OCI-LY7 (cell line): ENCODE results near the gene OPCML. TPM values are rescaled to one million over a fixed set of nuclear protein-coding genes. Genes with fewer than 3 reads are reported as not detected.

Source experiments
- BruUV-seq: library from RNA; stranded (reverse); fragments of 400-500 nt; replicated peaks from 2 replicates; lab custom pipeline; 2021; lab: Mats Ljungman, UMichigan
- CTCF ChIA-PET: fragments of 300-600 bp; sonication (Branson Sonifier 250); formaldehyde crosslinking; loops from one replicate; lab custom pipeline; 2022; ENCODE audit warnings: antibody characterized with exemption; ENCODE audit not compliant: unreplicated experiment; lab: Charles Lee
- POLR2A ChIA-PET: fragments of 300-600 bp; sonication (Branson Sonifier 250); formaldehyde crosslinking; loops from one replicate; lab custom pipeline; 2022; ENCODE audit warnings: antibody characterized with exemption; lab: Charles Lee
- DNase-seq: peaks from one replicate; pipeline ENCODE4 v3.0.0-alpha.2; 2015; ENCODE audit warnings: low spot score
- H2AFZ ChIP-seq: fragments of 200-600 bp; sonication (generic), shearing (Covaris generic); 2 replicates; pipeline ENCODE4 v1.6.1; 2014; ENCODE audit warnings: mild to moderate bottlenecking, antibody characterized with exemption, low read length, moderate library complexity
- H3K27ac ChIP-seq: fragments of 200-600 bp; sonication (generic); 2 replicates; pipeline ENCODE4 v1.5.1; 2014; ENCODE audit warnings: mixed run types, low read depth, mild to moderate bottlenecking, moderate library complexity, low read length, inconsistent platforms; ENCODE audit not compliant: poor library complexity, severe bottlenecking
- H3K36me3 ChIP-seq: fragments of 200-600 bp; sonication (generic); 2 replicates; pipeline ENCODE4 v1.6.1; 2014; ENCODE audit warnings: mild to moderate bottlenecking, antibody characterized with exemption, low read length, moderate library complexity, mixed read lengths; ENCODE audit not compliant: insufficient read depth
- H3K4me1 ChIP-seq: fragments of 200-600 bp; sonication (generic); 2 replicates; pipeline ENCODE4 v1.5.1; 2014; ENCODE audit warnings: mild to moderate bottlenecking, low read length; ENCODE audit not compliant: insufficient read depth, poor library complexity, severe bottlenecking
- H3K4me2 ChIP-seq: fragments of 200-600 bp; sonication (generic); 2 replicates; pipeline ENCODE4 v1.6.1; 2014; ENCODE audit warnings: mild to moderate bottlenecking, low read length
- H3K4me3 ChIP-seq: fragments of 200-600 bp; sonication (generic); 2 replicates; pipeline ENCODE4 v1.5.1; 2014; ENCODE audit warnings: mild to moderate bottlenecking, low read depth, low read length; ENCODE audit not compliant: poor library complexity, severe bottlenecking
- H3K79me2 ChIP-seq: fragments of 200-600 bp; sonication (generic); 2 replicates; pipeline ENCODE4 v1.6.1; 2016; ENCODE audit warnings: low read depth, mild to moderate bottlenecking, low read length, moderate library complexity, mixed read lengths; ENCODE audit not compliant: insufficient read depth
- H3K9me2 ChIP-seq: fragments of 200-600 bp; sonication (generic); 2 replicates; pipeline ENCODE4 v1.6.1; 2016; ENCODE audit warnings: mild to moderate bottlenecking, low read length, mixed read lengths; ENCODE audit not compliant: insufficient read depth
- H3K9me3 ChIP-seq: fragments of 200-600 bp; sonication (generic); 2 replicates; pipeline ENCODE4 v1.6.1; 2014; ENCODE audit warnings: mild to moderate bottlenecking, mixed run types, low read length, mixed read lengths
- H4K20me1 ChIP-seq: fragments of 200-600 bp; sonication (generic); 2 replicates; pipeline ENCODE4 v1.6.1; 2014; ENCODE audit warnings: mild to moderate bottlenecking, antibody characterized with exemption, low read length, moderate library complexity, mixed read lengths; ENCODE audit not compliant: insufficient read depth
- CTCF ChIP-seq: fragments of 200-600 bp; sonication (generic); conservative IDR thresholded peaks from 2 replicates; pipeline ENCODE4 v1.5.1; 2014; ENCODE audit warnings: mild to moderate bottlenecking, antibody characterized with exemption, low read length, moderate library complexity, mixed read lengths
- EZH2phosphoT487 ChIP-seq: fragments of 200-600 bp; sonication (generic); IDR thresholded peaks from 2 replicates; pipeline ENCODE4 v1.6.1; 2018; ENCODE audit warnings: low read depth, borderline replicate concordance, mild to moderate bottlenecking, mixed run types, antibody characterized with exemption, low read length, moderate library complexity, mixed read lengths
- intact Hi-C: fragments of 100-400 bp; cut with micrococcal nuclease; formaldehyde crosslinking; loops from one replicate; pipeline ENCODE4 v1.10.0; 2022; ENCODE audit not compliant: unreplicated experiment
- total RNA-seq, 2 experiments: library from RNA; depleted of rRNA in 1 of 2; stranded (reverse); fragments of >200 nt in 1 of 2; shearing (Covaris generic) in 1 of 2; gene quantifications; 2 replicates each; pipeline ENCODE4 v1.2.3, GENCODE V29; 2014 to 2022

The OPCML gene
- total RNA-seq, 2 experiments from 2014 or later, result not detected

- CTCF ChIA-PET, result no interaction called here
- intact Hi-C loops, result no loop called here
- TF ChIP-seq EZH2phosphoT487, result no peak
- TF ChIP-seq CTCF, result no peak
- Histone ChIP-seq H3K4me3 (no peak overlapping the region), H3K4me2 (no peak overlapping the region), H2AFZ (no peak overlapping the region), H3K27ac (no peak overlapping the region), H3K9me3 (no peaks in the 10 kb centered on the region), H3K36me3 (no peaks in the 10 kb centered on the region), H4K20me1 (no peaks in the 10 kb centered on the region), H3K79me2 (no peaks in the 10 kb centered on the region), H3K4me1 (no peaks in the 10 kb centered on the region), H3K9me2 (no peaks in the 10 kb centered on the region)
- no peak for DNase-seq
- POLR2A ChIA-PET, result interaction anchor here (0.7 kb wide), 1 partner anchor 19 kb away, joined by 3 read pairs; no protein-coding TSS in a partner anchor
- BruUV-seq, result no TSS peak
These were observed 628.2 kb downstream of the OPCML start for GRCh38 chr11:132904091-132904490.

GRCh38 chr11:132901638-132902471, 630.4 kb downstream of the OPCML start:
- no peak overlapping the region for H3K27ac ChIP-seq
- BruUV-seq, result no TSS peak
- no peak overlapping the region for H3K4me2 ChIP-seq
- H3K4me3 ChIP-seq, result no peak overlapping the region
- DNase-seq, result no peak
- no peak for TF ChIP-seq EZH2phosphoT487
- TF ChIP-seq CTCF, result no peak
- ChIA-PET CTCF (no interaction called here), POLR2A (no interaction called here)
- no peaks in the 10 kb centered on the region for H3K4me1 ChIP-seq
- H3K79me2 ChIP-seq, result no peaks in the 10 kb centered on the region
- no peaks in the 10 kb centered on the region for H3K9me2 ChIP-seq
- no peaks in the 10 kb centered on the region for H4K20me1 ChIP-seq
- no peak overlapping the region for H2AFZ ChIP-seq
- H3K36me3 ChIP-seq, result no peaks in the 10 kb centered on the region
- intact Hi-C loops, result no loop called here
- H3K9me3 ChIP-seq, result no peaks in the 10 kb centered on the region

- ChIA-PET CTCF (no interaction called here), POLR2A (no interaction called here)
- BruUV-seq, result no TSS peak
- Histone ChIP-seq H2AFZ (no peak overlapping the region), H3K4me1 (no peaks in the 10 kb centered on the region), H3K79me2 (no peaks in the 10 kb centered on the region), H3K4me3 (no peak overlapping the region), H3K9me2 (no peaks in the 10 kb centered on the region), H3K27ac (no peak overlapping the region), H4K20me1 (no peaks in the 10 kb centered on the region), H3K9me3 (no peaks in the 10 kb centered on the region), H3K4me2 (no peak overlapping the region), H3K36me3 (no peaks in the 10 kb centered on the region)
- intact Hi-C loops, result no loop called here
- no peak for DNase-seq
- no peak for TF ChIP-seq EZH2phosphoT487
- TF ChIP-seq CTCF, result no peak
These were observed 633.6 kb downstream of the OPCML start for GRCh38 chr11:132898676-132899075.
